Ovary (tissue), 9 donors: Measurements from ENCODE around the gene CHRM5. TPM values are rescaled to one million over a fixed set of nuclear protein-coding genes. Genes with fewer than 3 reads are reported as not detected.

Source experiments
- DNase-seq, 5 donors: peaks; one replicate each; pipeline ENCODE4 v3.0.0-alpha.2; 2019 to 2020
- H3K27ac ChIP-seq, 2 donors: fragments of 200-600 bp; one replicate each; pipeline versions ENCODE4 v1.5.1 to v1.8.0; 2019 to 2022
- H3K27me3 ChIP-seq: fragments of 200-600 bp; one replicate; pipeline ENCODE4 v1.8.0; 2022
- H3K36me3 ChIP-seq: fragments of 200-600 bp; sonication (generic); one replicate; pipeline ENCODE4 v1.5.1; 2019
- H3K4me1 ChIP-seq: one replicate; pipeline ENCODE4 v1.8.1; 2013; ENCODE audit warnings: mild to moderate bottlenecking, moderate library complexity; ENCODE audit not compliant: insufficient read depth
- H3K4me3 ChIP-seq: fragments of 200-600 bp; sonication (generic); one replicate; pipeline ENCODE4 v1.5.1; 2017
- H3K9me3 ChIP-seq, 2 donors: fragments of 200-600 bp in 1 of 2; sonication (generic) in 1 of 2; one replicate each; pipeline versions ENCODE4 v1.5.1 to v1.8.1; 2013 to 2019; ENCODE audit warnings: mild to moderate bottlenecking in 1 of 2, moderate library complexity in 1 of 2
- EP300 ChIP-seq: sonication (generic); formaldehyde crosslinking; IDR thresholded peaks from one replicate; pipeline ENCODE4 v1.6.1; 2017; ENCODE audit warnings: antibody characterized with exemption
- POLR2A ChIP-seq: fragments of 450-650 bp; IDR thresholded peaks from one replicate; pipeline ENCODE4 v1.6.1; 2017; ENCODE audit warnings: antibody characterized with exemption, mild to moderate bottlenecking, moderate library complexity
- WGBS, 3 donors: extraction: QIAGEN DNeasy Blood & Tissue Kit in 1 of 3; methylation state at CpG; one replicate each; pipeline versions ENCODE4 v1.1.5 to v1.1.7; 2013 to 2017; 5-methylcytosine and 5-hydroxymethylcytosine counted together
- intact Hi-C, 4 donors: fragments of 100-400 bp; cut with DNase I; formaldehyde crosslinking; loops; one replicate each; pipeline versions ENCODE4 v1.11.0 to v1.15.1; 2022 to 2023
- polyA plus RNA-seq, 2 donors: library from polyadenylated mRNA; stranded (reverse); fragments of 200-250 nt in 1 of 2; fragments of 350-450 nt in 1 of 2; fragmentation: Illumina TruSeq in 1 of 2; extraction: RNeasy Lipid Tissue Mini Kit (QIAGEN cat#74804) in 1 of 2; gene quantifications; one replicate each; pipeline ENCODE4 v1.2.3, GENCODE V29; 2013 to 2014
- total RNA-seq, 7 donors: library from RNA; depleted of rRNA in 2 of 7; stranded (reverse); fragments of >200 nt in 2 of 7; fragmentation: NEBNext Ultra II Directional in 3 of 7; extraction: Animal tissue kit (Norgen Biotek cat#: 25700) in 3 of 7; gene quantifications; one replicate each; pipeline versions ENCODE4 v1.1.0 to v1.2.4, GENCODE V29; 2016 to 2023
- TF ChIP-seq, protein P1 (sequence below), 3 donors: fragments of 450-650 bp in 2 of 3; fragments of 200-600 bp in 1 of 3; IDR thresholded peaks; one replicate each; pipeline versions ENCODE4 v1.5.1 to v1.8.0; 2016 to 2022; ENCODE audit warnings: antibody characterized with exemption in 3 of 3, mild to moderate bottlenecking in 1 of 3
- donor health status: DM: no; HTN: no; CAD: no; lungs with moderate emphysema.
- donor health status: DM: no; HTN: no; CAD: no.
- donor health status: Bipolar disorder and iron deficiency.
- donor health status: DM: yes; HTN: yes; CAD: no.
- donor health status: DM: no; HTN: no; CAD: no.
- donor health status: DM: yes; HTN: yes; CAD: no.

CHRM5 gene
- total and polyA plus RNA-seq, 9 donors: 0.08 TPM; not detected in 8

DNA sequence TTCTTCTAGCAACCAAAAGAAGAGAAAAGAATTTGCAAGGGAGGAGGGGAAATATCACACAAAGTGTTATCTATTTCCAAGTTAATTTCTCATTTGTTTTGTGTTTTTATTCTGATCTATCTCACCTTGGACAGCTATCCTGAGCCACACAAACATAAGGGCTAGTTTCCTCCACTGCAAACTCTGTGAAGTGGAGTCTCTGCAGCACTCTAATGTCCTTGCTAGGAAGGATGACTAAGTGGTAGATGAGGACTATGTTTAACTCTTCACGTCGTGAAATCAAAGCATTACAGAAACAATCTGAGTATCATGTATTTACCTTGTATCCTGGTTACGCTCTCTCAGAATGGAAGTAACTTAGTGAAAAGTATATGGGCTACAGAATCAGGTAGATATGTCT is 33.9 kb upstream of the CHRM5 start:
- 54 to 70% (median 64%) methylated on average over 3 of the region's 3 CpGs for WGBS, 3 donors
- Histone ChIP-seq H3K27me3 (no peaks in the 10 kb centered on the region), H3K9me3 (no peaks in the 10 kb centered on the region), H3K4me1 (no peaks in the 10 kb centered on the region), H3K4me3 (no peak overlapping the region), H3K36me3 (no peaks in the 10 kb centered on the region), H3K27ac (no peak overlapping the region)
- intact Hi-C loops: no loop called here
- TF ChIP-seq, protein P1, sequence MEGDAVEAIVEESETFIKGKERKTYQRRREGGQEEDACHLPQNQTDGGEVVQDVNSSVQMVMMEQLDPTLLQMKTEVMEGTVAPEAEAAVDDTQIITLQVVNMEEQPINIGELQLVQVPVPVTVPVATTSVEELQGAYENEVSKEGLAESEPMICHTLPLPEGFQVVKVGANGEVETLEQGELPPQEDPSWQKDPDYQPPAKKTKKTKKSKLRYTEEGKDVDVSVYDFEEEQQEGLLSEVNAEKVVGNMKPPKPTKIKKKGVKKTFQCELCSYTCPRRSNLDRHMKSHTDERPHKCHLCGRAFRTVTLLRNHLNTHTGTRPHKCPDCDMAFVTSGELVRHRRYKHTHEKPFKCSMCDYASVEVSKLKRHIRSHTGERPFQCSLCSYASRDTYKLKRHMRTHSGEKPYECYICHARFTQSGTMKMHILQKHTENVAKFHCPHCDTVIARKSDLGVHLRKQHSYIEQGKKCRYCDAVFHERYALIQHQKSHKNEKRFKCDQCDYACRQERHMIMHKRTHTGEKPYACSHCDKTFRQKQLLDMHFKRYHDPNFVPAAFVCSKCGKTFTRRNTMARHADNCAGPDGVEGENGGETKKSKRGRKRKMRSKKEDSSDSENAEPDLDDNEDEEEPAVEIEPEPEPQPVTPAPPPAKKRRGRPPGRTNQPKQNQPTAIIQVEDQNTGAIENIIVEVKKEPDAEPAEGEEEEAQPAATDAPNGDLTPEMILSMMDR (IDR thresholded peaks at IDR 0.05): no peak
- no peak for TF ChIP-seq POLR2A
- TF ChIP-seq EP300: no peak
- no peak for DNase-seq

DNA sequence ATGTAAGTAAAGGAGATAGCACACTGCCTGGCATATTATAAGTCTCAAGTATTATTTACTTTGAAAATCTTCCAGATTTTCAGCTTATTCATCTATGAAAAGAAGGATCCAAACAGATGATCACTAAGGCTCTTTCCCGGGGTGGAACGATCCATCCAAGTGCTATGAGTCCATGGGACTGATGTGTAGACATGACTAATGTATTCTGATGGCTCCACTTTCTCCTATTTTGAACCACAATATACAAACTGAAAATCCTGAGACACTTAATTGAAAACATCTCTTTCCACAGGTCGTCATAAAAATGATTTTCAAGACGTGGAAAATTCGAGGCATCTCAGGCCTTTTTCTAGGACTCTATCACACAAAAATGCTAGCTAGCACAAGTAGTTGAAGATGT is 33.4 kb upstream of the CHRM5 start:
- Histone ChIP-seq H3K9me3 (no peaks in the 10 kb centered on the region), H3K4me1 (no peaks in the 10 kb centered on the region), H3K4me3 (no peak overlapping the region), H3K36me3 (no peaks in the 10 kb centered on the region), H3K27ac (no peak overlapping the region), H3K27me3 (no peaks in the 10 kb centered on the region)
- intact Hi-C loops: no loop called here
- WGBS, 3 donors: 74 to 78% (median 76%) methylated on average over 5 of the region's 5 CpGs
- TF ChIP-seq POLR2A (no peak), EP300 (no peak)
- TF ChIP-seq, protein P1 (IDR thresholded peaks at IDR 0.05): no peak
- no peak for DNase-seq

DNA sequence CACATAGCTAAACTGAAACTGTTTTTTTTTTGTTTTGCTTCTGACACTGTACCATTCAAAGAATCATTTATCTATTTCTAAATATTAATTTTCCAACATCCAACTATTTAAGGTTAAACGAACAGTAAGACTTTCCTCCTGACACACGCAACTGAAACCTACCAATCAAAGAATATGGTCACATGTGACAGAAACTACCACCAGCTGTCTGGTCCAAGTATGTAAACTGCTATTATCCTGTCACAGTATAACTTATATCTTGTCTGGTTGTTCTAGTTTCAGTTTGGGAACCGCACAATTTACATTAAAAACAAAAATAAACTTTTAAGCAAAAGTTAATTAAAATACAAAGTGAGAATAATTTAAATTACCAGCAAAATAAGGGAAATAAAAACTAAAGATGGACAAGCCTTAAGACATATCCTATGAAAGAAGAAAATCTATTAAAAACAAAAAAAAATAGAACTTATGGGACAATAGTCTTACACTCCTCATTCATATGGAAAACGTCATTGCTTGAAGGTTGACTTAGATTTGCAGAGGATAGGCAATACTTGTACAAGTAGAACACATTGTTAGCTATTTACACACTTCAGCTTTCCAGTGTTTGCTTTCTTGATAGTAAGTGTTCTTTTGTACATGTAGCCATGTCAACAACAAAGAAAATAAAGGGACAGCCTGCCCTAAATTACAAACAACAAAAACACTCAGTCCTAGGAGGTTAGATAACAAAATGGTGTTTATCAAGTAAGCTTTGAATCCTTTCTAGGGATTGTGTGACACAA is 26.8 kb upstream of the CHRM5 start:
- 34 to 68% (median 54%) methylated on average over 4 of the region's 4 CpGs for WGBS, 3 donors
- Histone ChIP-seq H3K4me3 (no peak overlapping the region), H3K9me3 (no peaks in the 10 kb centered on the region), H3K27ac (no peak overlapping the region), H3K4me1 (no peaks in the 10 kb centered on the region), H3K27me3 (no peaks in the 10 kb centered on the region), H3K36me3 (no peaks in the 10 kb centered on the region)
- TF ChIP-seq, protein P1 (IDR thresholded peaks at IDR 0.05): no peak
- no peak for TF ChIP-seq POLR2A
- TF ChIP-seq EP300: no peak
- no peak for DNase-seq
- intact Hi-C loops: no loop called here

DNA sequence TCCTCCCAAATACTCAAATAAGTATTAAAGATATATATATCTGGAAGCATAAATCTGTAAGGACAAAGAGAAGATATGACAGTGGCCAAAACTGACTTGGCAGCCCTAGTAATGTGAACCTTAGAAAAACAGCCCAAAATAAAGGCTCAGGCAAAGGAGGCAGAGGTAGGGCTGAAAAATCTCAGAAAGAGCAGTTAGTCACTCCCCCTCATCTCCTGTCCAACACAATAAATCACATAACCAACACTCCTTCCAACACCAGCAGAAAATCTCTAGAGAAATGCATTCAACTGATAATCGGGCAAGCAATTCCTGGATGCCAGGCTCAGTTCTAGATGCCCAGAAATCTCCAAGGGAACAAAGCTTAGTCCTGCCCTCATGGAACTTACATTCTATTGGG is 22.1 kb upstream of the CHRM5 start:
- Histone ChIP-seq H3K27me3 (no peaks in the 10 kb centered on the region), H3K27ac (no peak overlapping the region), H3K36me3 (no peaks in the 10 kb centered on the region), H3K4me1 (no peaks in the 10 kb centered on the region), H3K4me3 (no peak overlapping the region), H3K9me3 (no peaks in the 10 kb centered on the region)
- DNase-seq: no peak
- intact Hi-C loops: no loop called here
- 33 to 66% (median 46%) methylated on average over 1 of the region's 1 CpG for WGBS, 3 donors
- TF ChIP-seq POLR2A (no peak), EP300 (no peak)
- TF ChIP-seq, protein P1 (IDR thresholded peaks at IDR 0.05): no peak
